Activated CD4-positive, alpha-beta memory T cell treated with anti-CD3 and anti-CD28 coated beads for 36 hours (primary cell): Measurements from ENCODE around the gene ACVRL1. TPM values are rescaled to one million over a fixed set of nuclear protein-coding genes. Genes with fewer than 3 reads are reported as not detected.
A peak's percentile ranks its signal among the peaks of the same experiment; 100 is the strongest.

Experiments used
- CTCF ChIA-PET: fragments of 350-600 bp; sonication (Branson Sonifier 250); formaldehyde crosslinking; loops from one replicate; lab custom pipeline; 2021; ENCODE audit warnings: antibody characterized with exemption, inconsistent platforms; lab: Charles Lee
- POLR2A ChIA-PET: fragments of 350-600 bp; sonication (Branson Sonifier 250); formaldehyde crosslinking; loops from one replicate; lab custom pipeline; 2021; ENCODE audit warnings: antibody characterized with exemption; lab: Charles Lee
- DNase-seq: peaks from one replicate; pipeline ENCODE4 v3.0.0-alpha.2; 2020
- H3K27ac Mint-ChIP-seq: one replicate; pipeline ENCODE4 v1.8.0; 2021; ENCODE audit warnings: mixed read lengths
- H3K27me3 Mint-ChIP-seq: one replicate; pipeline ENCODE4 v1.8.0; 2021; ENCODE audit warnings: mixed read lengths
- H3K36me3 Mint-ChIP-seq: one replicate; pipeline ENCODE4 v1.8.0; 2021; ENCODE audit warnings: mixed read lengths
- H3K4me1 Mint-ChIP-seq: one replicate; pipeline ENCODE4 v1.8.0; 2021; ENCODE audit warnings: low read depth, mixed read lengths
- H3K4me3 Mint-ChIP-seq: one replicate; pipeline ENCODE4 v1.8.0; 2021; ENCODE audit warnings: mild to moderate bottlenecking, mixed read lengths
- H3K9me3 Mint-ChIP-seq: one replicate; pipeline ENCODE4 v1.8.0; 2021; ENCODE audit warnings: mixed read lengths
- intact Hi-C: fragments of 100-400 bp; cut with micrococcal nuclease; formaldehyde crosslinking; loops from one replicate; pipeline ENCODE4 v1.15.1; 2023
- total RNA-seq, 2 experiments: library from RNA; stranded (reverse); gene quantifications; one replicate each; pipeline ENCODE4 v1.2.3, GENCODE V29; 2021

The ACVRL1 gene
- total RNA-seq, 2 experiments from 2014 or later: not detected

DNA sequence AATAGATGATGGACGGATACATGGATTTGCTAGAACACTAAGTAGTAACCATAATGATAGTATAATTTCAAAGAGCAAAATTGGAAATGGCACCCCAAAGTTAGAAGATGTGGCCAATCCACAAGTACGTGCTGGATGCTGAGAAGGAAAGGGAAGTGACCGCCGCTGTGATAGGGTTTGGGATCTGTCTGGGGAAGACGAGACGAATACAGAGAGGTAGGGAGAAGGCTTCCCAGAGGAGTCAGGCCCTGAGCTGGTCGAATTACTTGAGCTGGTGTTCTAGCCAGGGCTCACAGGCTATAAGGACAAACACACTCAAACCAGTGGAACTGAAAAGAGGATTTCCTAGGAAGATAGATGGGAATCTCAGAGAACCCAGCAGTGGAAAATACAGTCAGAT lies 34.8 kb downstream of the ACVRL1 start:
- Mint-ChIP-seq H3K4me1 (no peaks in the 10 kb centered on the region), H3K27ac (no peak overlapping the region), H3K36me3 (peaks cover 4% of the 10 kb centered on the region), H3K27me3 (no peaks in the 10 kb centered on the region), H3K9me3 (peaks cover 16% of the 10 kb centered on the region), H3K4me3 (no peak overlapping the region)
- CTCF ChIA-PET: interaction anchor here (1.3 kb wide), 2 partner anchors 19 to 39 kb away, joined by 3 to 5 read pairs; no protein-coding TSS in a partner anchor
- intact Hi-C loops: no loop called here
- POLR2A ChIA-PET: no interaction called here
- DNase-seq: no peak

DNA sequence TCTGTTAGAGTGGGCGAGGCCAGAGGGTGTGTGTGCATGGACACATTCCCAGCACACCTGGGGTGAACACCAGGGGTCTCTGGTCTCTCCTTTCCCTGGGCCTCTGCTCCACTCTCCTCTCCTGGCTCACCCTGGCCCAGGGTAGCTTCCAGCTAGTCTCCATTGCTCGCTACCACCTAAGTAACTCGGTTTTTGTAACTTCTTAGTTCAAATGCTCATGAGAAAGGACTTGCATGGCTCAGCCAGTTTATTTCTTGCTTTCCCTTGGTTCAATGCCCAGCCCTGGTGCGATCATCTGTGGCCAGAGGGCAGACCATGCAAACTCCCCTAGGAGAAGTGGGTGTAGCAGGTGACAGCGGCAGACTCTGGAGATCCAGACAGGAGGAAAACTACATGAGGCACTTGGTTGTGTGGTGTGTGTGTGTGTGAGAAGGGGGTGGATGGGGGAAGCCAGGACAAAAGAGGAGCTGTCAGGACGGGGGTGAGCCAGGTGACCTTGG lies 35.2 kb downstream of the ACVRL1 start:
- ChIA-PET CTCF (interaction anchor here (1.3 kb wide), 1 partner anchor 20 kb away, joined by 5 read pairs; no protein-coding TSS in a partner anchor), POLR2A (no interaction called here)
- peaks cover 16% of the 10 kb centered on the region for H3K9me3 Mint-ChIP-seq
- no peaks in the 10 kb centered on the region for H3K4me1 Mint-ChIP-seq
- H3K27me3 Mint-ChIP-seq: peaks cover 2% of the 10 kb centered on the region
- H3K27ac Mint-ChIP-seq: no peak overlapping the region
- H3K4me3 Mint-ChIP-seq: no peak overlapping the region
- intact Hi-C loops: no loop called here
- no peak for DNase-seq
- peaks cover 4% of the 10 kb centered on the region for H3K36me3 Mint-ChIP-seq

DNA sequence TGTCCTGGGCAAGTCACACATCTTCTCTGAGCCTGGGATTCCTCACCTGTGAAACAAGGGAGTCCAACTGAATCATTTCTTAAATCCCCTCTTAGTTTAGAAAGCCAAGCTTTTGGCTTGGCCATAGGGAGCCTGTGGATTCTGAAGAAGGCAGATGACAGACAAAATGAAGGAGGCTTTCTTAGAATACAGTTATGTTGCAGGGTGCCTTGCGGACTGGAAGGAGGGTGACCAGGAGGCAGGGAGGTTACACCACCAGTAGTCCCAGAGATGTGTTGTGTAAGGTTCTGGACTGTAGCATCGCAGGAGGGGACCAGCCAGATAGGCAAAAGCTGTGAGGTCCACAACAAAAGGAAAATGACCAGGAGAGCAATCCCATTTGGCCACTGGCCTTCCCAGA lies 36.0 kb downstream of the ACVRL1 start:
- peaks cover 16% of the 10 kb centered on the region for H3K9me3 Mint-ChIP-seq
- H3K4me1 Mint-ChIP-seq: no peaks in the 10 kb centered on the region
- ChIA-PET CTCF (interaction anchor here (1.3 kb wide), 1 partner anchor 21 kb away, joined by 5 read pairs; no protein-coding TSS in a partner anchor), POLR2A (no interaction called here)
- H3K27ac Mint-ChIP-seq: no peak overlapping the region
- DNase-seq: no peak
- H3K36me3 Mint-ChIP-seq: peaks cover 4% of the 10 kb centered on the region
- no peak overlapping the region for H3K4me3 Mint-ChIP-seq
- peaks cover 2% of the 10 kb centered on the region for H3K27me3 Mint-ChIP-seq
- intact Hi-C loops: no loop called here

DNA sequence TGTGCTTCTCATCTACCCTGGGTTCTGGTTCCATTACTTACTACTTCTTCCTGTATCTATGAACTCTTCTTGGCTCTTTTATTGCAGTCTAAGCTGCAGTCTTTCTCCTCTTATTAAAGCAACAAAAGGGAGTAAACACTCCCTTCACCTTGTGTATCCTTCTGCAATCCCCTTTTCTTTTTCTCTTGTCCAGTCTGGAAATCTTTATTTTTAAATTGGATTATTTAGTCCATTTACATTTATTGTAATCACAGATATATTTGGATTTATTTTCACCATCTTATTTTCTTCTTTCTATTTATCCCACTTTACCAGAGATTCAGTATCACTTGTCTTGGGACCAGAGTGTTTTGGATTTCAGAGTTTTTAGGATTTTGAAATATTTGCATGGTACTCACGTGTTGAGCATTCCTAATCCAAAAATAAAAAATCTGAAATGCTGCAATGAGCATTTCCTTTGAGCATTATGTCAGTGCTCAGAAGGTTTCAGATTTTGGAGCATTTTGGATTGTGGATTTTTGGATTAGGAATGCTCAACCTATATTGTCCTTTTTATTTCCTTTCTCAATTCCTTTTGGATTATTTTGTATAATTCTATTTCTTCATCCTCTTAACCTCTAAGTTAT lies 37.4 kb downstream of the ACVRL1 start:
- no peaks in the 10 kb centered on the region for H3K4me1 Mint-ChIP-seq
- no peak for DNase-seq
- H3K27me3 Mint-ChIP-seq: peaks cover 2% of the 10 kb centered on the region
- CTCF ChIA-PET: no interaction called here
- POLR2A ChIA-PET: no interaction called here
- no peak overlapping the region for H3K27ac Mint-ChIP-seq
- peaks cover 4% of the 10 kb centered on the region for H3K36me3 Mint-ChIP-seq
- no peak overlapping the region for H3K4me3 Mint-ChIP-seq
- peaks cover 16% of the 10 kb centered on the region for H3K9me3 Mint-ChIP-seq
- intact Hi-C loops: no loop called here

DNA sequence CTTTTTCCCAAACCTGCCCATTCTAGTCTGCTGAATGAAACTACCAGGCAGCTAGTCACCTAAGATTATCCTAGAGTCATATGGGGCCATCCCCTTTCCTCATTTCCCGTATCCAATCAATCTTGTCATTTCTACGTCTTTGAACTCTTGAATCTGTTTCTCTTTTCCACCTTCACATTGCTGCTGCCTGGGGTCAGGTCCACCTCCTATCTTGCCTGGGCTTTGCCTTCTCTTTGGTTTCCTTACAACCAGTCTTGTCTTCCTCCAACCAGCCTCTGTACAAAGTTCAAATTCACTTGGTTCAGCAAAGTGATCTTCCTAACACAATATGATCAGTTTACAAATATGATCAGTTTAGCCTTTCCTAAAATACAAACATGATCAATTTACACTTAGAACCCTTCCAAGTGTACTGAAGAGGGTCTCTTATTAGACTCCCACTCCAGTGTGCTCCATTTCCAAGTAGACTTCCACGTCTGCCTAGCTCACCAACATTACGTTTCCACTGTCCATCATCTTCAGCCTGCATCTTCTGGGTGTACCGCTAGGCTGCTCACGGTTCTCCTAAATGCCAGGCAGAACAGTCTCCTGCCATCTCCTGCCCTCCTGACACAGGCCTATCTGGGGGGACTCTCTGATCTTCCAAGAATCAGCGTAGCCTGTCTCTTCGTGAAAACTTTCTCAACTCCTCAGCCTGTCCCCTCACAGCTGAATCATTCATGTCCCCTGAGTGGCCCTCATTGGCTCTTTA lies 40.1 kb downstream of the ACVRL1 start:
- H3K4me1 Mint-ChIP-seq: peaks cover 4% of the 10 kb centered on the region
- no peak for DNase-seq
- peaks cover 6% of the 10 kb centered on the region for H3K27me3 Mint-ChIP-seq
- H3K36me3 Mint-ChIP-seq: peaks cover 4% of the 10 kb centered on the region
- ChIA-PET CTCF (interaction anchor here (0.9 kb wide), 1 partner anchor 24 kb away, joined by 3 read pairs; no protein-coding TSS in a partner anchor), POLR2A (interaction anchor here (1.3 kb wide), 1 partner anchor 12 kb away, joined by 4 read pairs; no protein-coding TSS in a partner anchor)
- H3K9me3 Mint-ChIP-seq: peaks cover 16% of the 10 kb centered on the region
- H3K27ac Mint-ChIP-seq: no peak overlapping the region
- no peak overlapping the region for H3K4me3 Mint-ChIP-seq
- intact Hi-C loops: no loop called here

DNA sequence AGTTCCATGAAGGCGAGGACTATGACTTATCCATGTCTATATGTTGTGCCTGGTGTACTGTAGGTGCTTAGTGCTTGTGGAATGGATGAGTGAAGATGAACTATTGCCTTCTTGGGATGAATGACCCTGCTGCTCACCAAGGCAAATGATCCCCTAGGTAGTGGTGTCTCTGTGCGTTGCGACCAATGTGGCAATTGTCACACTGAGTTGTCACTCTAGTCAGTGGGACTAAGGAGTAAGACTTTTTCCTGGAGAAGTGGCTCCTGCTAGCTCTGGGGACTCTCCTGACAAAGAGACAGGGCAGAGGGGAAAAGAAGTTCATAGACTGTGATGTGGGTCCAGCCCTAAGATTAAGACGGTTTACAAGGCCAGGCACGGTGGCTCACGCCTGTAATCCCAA lies 40.8 kb downstream of the ACVRL1 start:
- ChIA-PET POLR2A (interaction anchor here (1.3 kb wide), 1 partner anchor 13 kb away, joined by 4 read pairs; no protein-coding TSS in a partner anchor), CTCF (interaction anchor here (0.9 to 4.4 kb wide), 3 partner anchors 23 to 75 kb away, joined by 4 to 20 read pairs (median 9); no protein-coding TSS in a partner anchor)
- Mint-ChIP-seq H3K36me3 (peaks cover 4% of the 10 kb centered on the region), H3K4me3 (no peak overlapping the region), H3K9me3 (peaks cover 16% of the 10 kb centered on the region), H3K4me1 (peaks cover 9% of the 10 kb centered on the region), H3K27ac (no peak overlapping the region), H3K27me3 (peaks cover 6% of the 10 kb centered on the region)
- intact Hi-C loops: no loop called here
- no peak for DNase-seq

DNA sequence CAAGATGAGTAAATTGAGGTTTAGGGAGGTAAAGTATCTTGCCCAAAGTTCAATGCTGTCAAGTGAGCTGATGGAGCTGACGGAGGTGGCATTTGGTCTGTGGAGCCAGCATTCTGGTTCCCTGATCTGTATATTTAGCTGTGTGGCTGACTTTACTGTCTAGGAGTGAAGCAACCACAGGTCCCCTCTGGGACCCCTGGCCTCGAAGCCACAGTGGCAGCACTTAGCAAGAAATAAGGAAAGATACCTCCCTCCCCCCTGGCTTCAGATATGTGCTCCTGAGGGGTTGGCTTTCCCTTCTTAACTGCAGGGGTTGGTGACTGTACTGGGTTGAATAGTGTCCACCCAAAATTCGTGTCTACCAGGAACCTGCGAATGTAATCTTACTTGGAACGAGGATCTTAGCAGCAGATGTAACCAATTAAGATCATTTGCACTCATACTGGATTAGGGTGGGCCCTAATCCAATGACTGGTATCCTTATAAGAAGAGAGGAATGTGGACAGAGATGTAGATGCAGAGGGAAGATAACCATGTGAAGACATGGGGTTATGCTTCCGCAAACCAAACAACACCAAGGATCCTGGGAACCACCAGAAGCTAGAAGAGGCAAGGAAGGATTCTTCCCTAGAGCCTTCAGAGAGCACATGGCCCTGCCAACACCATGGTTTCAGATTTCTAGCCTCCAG lies 42.2 kb downstream of the ACVRL1 start:
- H3K27me3 Mint-ChIP-seq: peaks cover 6% of the 10 kb centered on the region
- ChIA-PET POLR2A (interaction anchor here (0.8 kb wide), 1 partner anchor 11 kb away, joined by 4 read pairs; no protein-coding TSS in a partner anchor), CTCF (interaction anchor here (1.1 to 4.4 kb wide), 7 partner anchors 21 to 129 kb away, joined by 3 to 20 read pairs (median 9); no protein-coding TSS in a partner anchor)
- peaks cover 24% of the 10 kb centered on the region for H3K4me1 Mint-ChIP-seq
- intact Hi-C loops: no loop called here
- H3K36me3 Mint-ChIP-seq: peaks cover 4% of the 10 kb centered on the region
- H3K4me3 Mint-ChIP-seq: no peak overlapping the region
- H3K27ac Mint-ChIP-seq: no peak overlapping the region
- H3K9me3 Mint-ChIP-seq: peaks cover 9% of the 10 kb centered on the region
- DNase-seq: no peak

DNA sequence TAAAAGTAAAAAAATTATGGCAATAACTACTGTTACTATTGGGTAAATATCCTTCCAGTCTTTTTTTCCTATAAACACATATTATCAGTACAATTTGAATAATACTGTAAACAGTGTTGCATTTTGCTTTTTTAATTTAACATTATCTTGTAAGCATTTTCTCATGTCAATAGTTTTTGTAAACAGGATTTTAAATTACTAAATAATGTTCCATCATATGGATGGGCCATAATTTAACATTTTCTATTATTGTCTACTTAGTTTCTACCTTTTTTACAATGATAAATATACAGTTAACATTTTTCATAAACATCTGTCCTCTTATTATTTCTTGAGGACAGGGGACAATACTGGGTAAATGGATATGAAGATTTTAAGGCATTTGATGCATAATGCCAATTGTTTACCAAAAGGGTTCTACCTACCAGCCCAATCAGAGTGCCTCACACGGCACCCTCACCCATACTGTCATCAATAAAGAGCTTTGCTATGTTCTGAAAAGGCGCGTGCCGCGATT lies 43.4 kb downstream of the ACVRL1 start:
- peaks cover 36% of the 10 kb centered on the region for H3K4me1 Mint-ChIP-seq
- CTCF ChIA-PET: interaction anchor here (1.0 to 4.4 kb wide), 9 partner anchors 11 to 130 kb away, joined by 3 to 20 read pairs (median 7); no protein-coding TSS in a partner anchor
- no peaks in the 10 kb centered on the region for H3K9me3 Mint-ChIP-seq
- peaks cover 6% of the 10 kb centered on the region for H3K27me3 Mint-ChIP-seq
- POLR2A ChIA-PET: interaction anchor here (0.8 kb wide), 1 partner anchor 12 kb away, joined by 4 read pairs; no protein-coding TSS in a partner anchor
- H3K27ac Mint-ChIP-seq: peak overlapping the region; percentile 47
- no peaks in the 10 kb centered on the region for H3K36me3 Mint-ChIP-seq
- DNase-seq: no peak
- intact Hi-C loops: loop anchor here (1.0 kb wide), 2 partner anchors 21 to 73 kb away; no protein-coding TSS in a partner anchor
- H3K4me3 Mint-ChIP-seq: peak overlapping the region; percentile 81

DNA sequence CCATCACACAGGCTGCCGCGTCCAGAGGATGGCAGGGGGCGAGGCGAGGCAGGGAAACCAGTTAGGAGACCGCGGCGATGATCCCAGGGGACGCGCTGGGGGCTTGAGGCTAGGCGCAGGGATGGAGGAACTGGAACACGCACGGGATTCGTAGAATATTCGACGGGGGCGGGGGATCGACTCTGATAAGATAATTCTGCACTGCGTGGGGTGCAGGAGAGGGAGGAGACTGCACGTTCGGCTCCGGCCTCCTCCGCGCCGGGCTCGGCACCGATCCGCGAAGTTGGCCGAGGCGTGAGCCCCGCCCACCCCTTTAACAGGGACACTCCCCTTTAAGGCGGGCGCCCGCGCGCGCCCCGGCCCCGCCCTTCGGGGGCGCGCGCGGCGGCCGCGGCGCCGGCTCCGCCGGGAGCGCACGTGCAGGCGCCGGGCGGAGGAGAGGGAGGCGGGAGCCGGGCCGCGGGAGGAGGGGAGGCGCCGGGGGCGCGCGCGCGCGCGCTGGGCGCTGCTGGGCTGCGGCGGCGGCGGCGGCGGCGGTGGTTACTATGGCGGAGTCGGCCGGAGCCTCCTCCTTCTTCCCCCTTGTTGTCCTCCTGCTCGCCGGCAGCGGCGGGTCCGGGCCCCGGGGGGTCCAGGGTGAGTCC lies 44.0 kb downstream of the ACVRL1 start, which contains the start of gene ACVR1B:
ACVR1B (plus strand) TSS at position 501 of the 644 bp plus-strand sequence; CDS start at position 546, 45 bp downstream.
- Mint-ChIP-seq H3K4me3 (peak within 1 kb of the TSS; percentile 81), H3K4me1 (peaks cover 40% of the 10 kb centered on the region), H3K27ac (peak within 1 kb of the TSS; percentile 47), H3K9me3 (no peaks in the 10 kb centered on the region), H3K27me3 (peaks cover 6% of the 10 kb centered on the region), H3K36me3 (no peaks in the 10 kb centered on the region)
- intact Hi-C loops: loop anchor here (1.0 kb wide), 2 partner anchors 20 to 72 kb away; no protein-coding TSS in a partner anchor
- ChIA-PET POLR2A (interaction anchor here (0.7 kb wide), 1 partner anchor 52 kb away, joined by 3 read pairs; no protein-coding TSS in a partner anchor), CTCF (interaction anchor here (1.0 to 4.4 kb wide), 7 partner anchors 11 to 131 kb away, joined by 3 to 20 read pairs (median 7); no protein-coding TSS in a partner anchor)
- DNase-seq: peak; percentile 93

DNA sequence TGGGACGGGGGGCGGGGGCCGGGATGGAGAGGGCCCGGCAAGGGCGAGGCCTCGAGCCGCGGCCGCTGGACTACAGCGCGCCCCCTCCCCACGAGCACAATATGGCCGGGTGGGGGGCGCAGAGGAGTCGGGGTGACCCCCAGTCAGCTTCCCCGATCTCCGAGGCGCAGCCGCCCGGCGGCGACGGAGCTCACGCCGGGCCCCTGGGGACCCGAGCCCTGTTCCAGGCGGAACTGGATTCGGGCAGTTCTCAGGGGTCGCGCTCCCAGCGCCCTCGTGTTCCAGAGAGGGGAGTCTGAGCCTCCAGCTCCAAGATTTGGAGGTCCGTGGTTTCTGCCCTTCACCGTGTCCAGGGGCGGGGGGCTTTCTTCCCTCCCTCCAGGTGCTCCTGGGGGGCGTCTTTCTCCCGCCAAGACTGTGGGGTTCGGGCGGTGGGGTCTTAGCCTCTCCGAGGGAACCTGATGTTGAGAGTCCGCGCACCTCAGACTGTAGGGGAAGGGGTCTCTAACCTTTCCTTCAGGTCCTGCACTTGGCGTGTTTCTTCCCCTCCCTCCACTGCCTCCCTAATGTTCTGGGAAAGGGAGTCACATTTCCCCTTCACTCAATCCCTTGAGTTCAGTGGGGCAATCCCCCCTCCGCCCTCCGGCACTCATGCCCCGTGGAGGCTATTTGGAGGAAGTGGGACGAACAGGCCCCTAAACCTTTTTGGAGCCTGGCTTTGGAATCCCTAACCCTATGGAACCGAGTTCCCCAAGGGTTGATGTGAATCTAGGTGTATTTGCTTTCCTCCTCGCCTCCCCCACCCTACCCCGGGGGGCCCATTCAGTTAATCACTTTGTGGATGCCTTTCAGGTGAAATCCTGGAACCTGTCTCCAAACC lies 44.8 kb downstream of the ACVRL1 start:
- ChIA-PET POLR2A (interaction anchor here (0.7 kb wide), 1 partner anchor 51 kb away, joined by 3 read pairs; no protein-coding TSS in a partner anchor), CTCF (interaction anchor here (1.4 to 4.4 kb wide), 2 partner anchors 19 to 74 kb away, joined by 7 to 20 read pairs; no protein-coding TSS in a partner anchor)
- intact Hi-C loops: loop anchor here (1.0 kb wide), 2 partner anchors 19 to 71 kb away; no protein-coding TSS in a partner anchor
- Mint-ChIP-seq H3K27me3 (peaks cover 6% of the 10 kb centered on the region), H3K27ac (no peak overlapping the region), H3K4me1 (peaks cover 40% of the 10 kb centered on the region), H3K4me3 (peak overlapping the region; percentile 71), H3K36me3 (no peaks in the 10 kb centered on the region), H3K9me3 (no peaks in the 10 kb centered on the region)
- peak; percentile 18 for DNase-seq
